ENCODE results near the gene SGK1.

- TF ChIP-seq CTCF (IDR thresholded peaks at IDR 0.05; ENCODE audit: low read length) (no peak), EZH2 (IDR thresholded peaks at IDR 0.05; ENCODE audit: borderline replicate concordance, low read length) (no peak)
These were observed 27.9 kb upstream of the SGK1 start for GRCh38 chr6:134345789-134346188.
